Fibroblast of gingiva (primary cell): ENCODE results near the gene TFDP1.

Experiments
- DNase-seq: peaks from one replicate; pipeline ENCODE4 v3.0.0-alpha.2; 2011; ENCODE audit warnings: low read depth

The TFDP1 gene

GRCh38 chr13:113584205-113584869 lies at the start of gene TFDP1:
TFDP1 (plus strand) TSS chr13:113584753; CDS start chr13:113585838, 1,085 bp downstream.
- DNase-seq: peak; percentile 85

GRCh38 chr13:113535381-113535781 lies 49.2 kb upstream of the TFDP1 start:
- no peak for DNase-seq

- DNase-seq: no peak
These were observed 48.0 kb upstream of the TFDP1 start for GRCh38 chr13:113536461-113537110.

- DNase-seq: no peak
These were observed 47.3 kb upstream of the TFDP1 start for GRCh38 chr13:113537205-113537604.

- no peak for DNase-seq
These were observed 46.5 kb upstream of the TFDP1 start for GRCh38 chr13:113537909-113538688.

- DNase-seq: no peak
These were observed 45.9 kb upstream of the TFDP1 start for GRCh38 chr13:113538689-113539058.

GRCh38 chr13:113539176-113539575 lies 45.4 kb upstream of the TFDP1 start:
- DNase-seq: no peak

- DNase-seq: no peak
These were observed 44.7 kb upstream of the TFDP1 start for GRCh38 chr13:113539822-113540221.

- no peak for DNase-seq
These were observed 44.0 kb upstream of the TFDP1 start for GRCh38 chr13:113540523-113540922.

GRCh38 chr13:113542751-113543424 lies 41.7 kb upstream of the TFDP1 start:
- no peak for DNase-seq

GRCh38 chr13:113544071-113544891 lies 40.3 kb upstream of the TFDP1 start:
- no peak for DNase-seq

DNA sequence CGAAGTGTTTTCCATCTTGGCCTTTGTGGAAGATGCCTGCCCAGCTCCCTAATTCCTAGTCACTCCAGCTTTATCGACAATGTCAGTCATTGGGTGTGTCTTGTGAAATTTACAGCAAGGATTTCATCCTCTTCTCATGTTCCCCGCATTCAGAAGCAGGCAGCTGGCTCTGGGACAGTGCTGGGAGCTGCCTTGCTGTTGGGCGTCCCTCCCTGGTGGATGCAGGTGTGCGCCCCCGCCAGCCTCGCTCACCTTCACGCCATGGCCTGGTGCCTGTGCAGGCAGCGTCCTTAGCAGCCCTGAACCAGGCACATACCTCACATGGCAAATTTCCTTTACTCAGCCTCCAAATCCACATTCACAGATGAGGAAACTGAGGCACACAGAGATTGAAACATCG lies 39.7 kb upstream of the TFDP1 start:
- no peak for DNase-seq

- DNase-seq: peak; percentile 62
These were observed 39.1 kb upstream of the TFDP1 start for GRCh38 chr13:113545455-113545930.

- no peak for DNase-seq
These were observed 38.5 kb upstream of the TFDP1 start for GRCh38 chr13:113545931-113546516.

DNA sequence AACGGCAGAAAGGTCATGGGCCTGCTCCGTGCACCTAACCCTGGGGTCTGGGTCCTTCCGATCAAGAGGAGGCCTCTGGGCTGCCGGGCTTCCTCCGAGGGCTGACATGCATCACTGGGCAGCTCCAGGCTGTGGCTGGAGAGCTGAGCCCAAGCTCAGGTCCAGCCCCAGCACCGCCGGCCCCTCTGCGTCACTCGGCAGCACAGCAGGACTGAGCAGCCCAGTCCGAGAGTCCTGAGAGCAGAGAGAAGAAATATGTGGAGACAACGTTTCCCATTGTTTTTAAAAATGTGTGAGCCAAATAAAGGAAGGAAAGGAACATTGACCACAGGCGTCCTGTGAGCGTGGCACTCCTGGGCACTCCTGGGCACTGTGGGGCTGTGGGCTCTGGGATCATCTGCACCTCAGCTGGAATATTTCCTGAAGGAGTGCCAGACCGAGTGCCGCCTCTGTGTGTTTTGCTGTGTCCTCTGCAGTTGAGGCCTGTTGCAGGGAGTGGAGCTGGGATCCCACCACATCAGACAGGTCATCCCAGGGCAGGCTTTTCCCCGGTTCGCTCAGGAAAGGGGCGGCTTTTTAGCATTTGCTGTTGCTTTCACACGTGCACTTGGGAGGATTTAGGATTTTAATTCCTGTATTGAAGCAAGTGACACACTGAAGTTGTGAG lies 37.8 kb upstream of the TFDP1 start:
- no peak for DNase-seq

DNA sequence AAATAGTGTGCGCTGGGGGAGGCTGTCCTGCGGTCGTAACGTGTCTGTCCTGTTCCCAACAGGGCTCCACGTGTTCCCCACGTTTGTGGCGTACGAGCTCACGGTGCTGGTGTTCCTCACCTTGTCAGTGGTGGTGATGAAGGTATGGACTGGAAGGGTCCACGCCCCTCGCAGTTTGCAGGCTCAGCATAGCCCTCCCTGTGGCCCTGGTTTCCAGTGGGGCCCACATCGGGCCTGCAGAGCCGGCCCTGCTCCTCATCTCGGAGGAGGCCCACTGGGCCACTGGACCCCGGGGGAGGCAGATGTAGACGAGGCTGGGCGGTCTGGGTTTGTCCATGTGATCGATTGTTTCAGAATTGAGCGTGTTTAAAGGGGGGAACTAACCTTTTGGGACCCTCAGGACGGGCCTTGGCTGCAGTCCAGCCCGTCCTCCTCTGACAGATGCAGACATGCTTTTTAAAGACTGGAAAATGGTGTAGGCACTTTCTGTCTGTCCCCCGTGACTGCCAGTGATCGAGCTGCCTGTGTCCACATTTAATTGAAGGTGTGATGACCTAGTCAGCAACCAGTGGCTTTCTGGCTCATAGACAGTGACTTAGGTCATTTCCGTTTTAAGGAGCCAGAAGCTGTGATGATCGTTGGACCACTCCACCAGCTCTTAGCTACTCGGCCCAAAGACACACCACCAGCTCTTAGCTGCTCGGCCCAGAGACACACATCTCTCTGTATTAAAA lies 37.1 kb upstream of the TFDP1 start:
- peak; percentile 21 for DNase-seq

GRCh38 chr13:113548171-113548641 lies 36.3 kb upstream of the TFDP1 start:
- peak; percentile 56 for DNase-seq

- DNase-seq: no peak
These were observed 35.6 kb upstream of the TFDP1 start for GRCh38 chr13:113548778-113549621.

GRCh38 chr13:113550453-113550852 lies 34.1 kb upstream of the TFDP1 start:
- no peak for DNase-seq
